IMR-90 (cell line): ENCODE measurements around the gene SRBD1.

Experiments
- BHLHE40 ChIP-seq: fragments of 150-350 bp; IDR thresholded peaks from 2 replicates; pipeline ENCODE4 v1.6.1; 2016; ENCODE audit warnings: mild to moderate bottlenecking, low read depth, low read length
- CEBPB ChIP-seq: IDR thresholded peaks from 2 replicates; pipeline ENCODE4 v1.6.1; 2012; ENCODE audit warnings: low read depth, low read length, improper control_type of control experiment
- CHD1 ChIP-seq: IDR thresholded peaks from 2 replicates; pipeline ENCODE4 v1.6.1; 2012; ENCODE audit warnings: low read depth, low read length, improper control_type of control experiment
- MAFK ChIP-seq: IDR thresholded peaks from 2 replicates; pipeline ENCODE4 v1.6.1; 2012; ENCODE audit warnings: low read depth, low read length, improper control_type of control experiment
- MAZ ChIP-seq: IDR thresholded peaks from 2 replicates; pipeline ENCODE4 v1.6.1; 2012; ENCODE audit warnings: low read depth, mild to moderate bottlenecking, low read length, improper control_type of control experiment, moderate library complexity, borderline replicate concordance
- MXI1 ChIP-seq: IDR thresholded peaks from 2 replicates; pipeline ENCODE4 v1.6.1; 2012; ENCODE audit warnings: low read depth, mild to moderate bottlenecking, low read length, moderate library complexity, borderline replicate concordance
- NFE2L2 ChIP-seq: fragments of 150-350 bp; IDR thresholded peaks from 2 replicates; pipeline ENCODE4 v1.6.1; 2016; ENCODE audit warnings: low read depth, mild to moderate bottlenecking, low read length
- POLR2A ChIP-seq: IDR thresholded peaks from 2 replicates; pipeline ENCODE4 v1.6.1; 2012; ENCODE audit warnings: mild to moderate bottlenecking, low read depth, low read length
- RAD21 ChIP-seq: IDR thresholded peaks from 2 replicates; pipeline ENCODE4 v1.6.1; 2012; ENCODE audit warnings: low read length, improper control_type of control experiment
- RFX5 ChIP-seq: IDR thresholded peaks from 2 replicates; pipeline ENCODE4 v1.8.0; 2012; ENCODE audit warnings: low read depth, mild to moderate bottlenecking, low read length, moderate library complexity
- USF2 ChIP-seq: fragments of 150-350 bp; IDR thresholded peaks from 2 replicates; pipeline ENCODE4 v1.6.1; 2017; ENCODE audit warnings: mild to moderate bottlenecking, antibody characterized with exemption, low read length, low read depth
- TF ChIP-seq, protein P1 (sequence below): conservative IDR thresholded peaks from 2 replicates; pipeline ENCODE4 v1.5.1; 2012; ENCODE audit warnings: mild to moderate bottlenecking, low read depth, low read length, improper control_type of control experiment

GRCh38 chr2:45438872-45439665 lies 172.0 kb downstream of the SRBD1 start:
- TF ChIP-seq POLR2A = no peak
- TF ChIP-seq CEBPB = no peak
- TF ChIP-seq RFX5 = no peak
- TF ChIP-seq, protein P1, sequence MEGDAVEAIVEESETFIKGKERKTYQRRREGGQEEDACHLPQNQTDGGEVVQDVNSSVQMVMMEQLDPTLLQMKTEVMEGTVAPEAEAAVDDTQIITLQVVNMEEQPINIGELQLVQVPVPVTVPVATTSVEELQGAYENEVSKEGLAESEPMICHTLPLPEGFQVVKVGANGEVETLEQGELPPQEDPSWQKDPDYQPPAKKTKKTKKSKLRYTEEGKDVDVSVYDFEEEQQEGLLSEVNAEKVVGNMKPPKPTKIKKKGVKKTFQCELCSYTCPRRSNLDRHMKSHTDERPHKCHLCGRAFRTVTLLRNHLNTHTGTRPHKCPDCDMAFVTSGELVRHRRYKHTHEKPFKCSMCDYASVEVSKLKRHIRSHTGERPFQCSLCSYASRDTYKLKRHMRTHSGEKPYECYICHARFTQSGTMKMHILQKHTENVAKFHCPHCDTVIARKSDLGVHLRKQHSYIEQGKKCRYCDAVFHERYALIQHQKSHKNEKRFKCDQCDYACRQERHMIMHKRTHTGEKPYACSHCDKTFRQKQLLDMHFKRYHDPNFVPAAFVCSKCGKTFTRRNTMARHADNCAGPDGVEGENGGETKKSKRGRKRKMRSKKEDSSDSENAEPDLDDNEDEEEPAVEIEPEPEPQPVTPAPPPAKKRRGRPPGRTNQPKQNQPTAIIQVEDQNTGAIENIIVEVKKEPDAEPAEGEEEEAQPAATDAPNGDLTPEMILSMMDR = no peak
- no peak for TF ChIP-seq USF2
- no peak for TF ChIP-seq BHLHE40
- no peak for TF ChIP-seq MAZ
- TF ChIP-seq RAD21 = no peak
- no peak for TF ChIP-seq MXI1
- TF ChIP-seq CHD1 = no peak
- no peak for TF ChIP-seq NFE2L2
- TF ChIP-seq MAFK = no peak
